Liver (tissue), 9 donors: ENCODE data around the gene CDC7. TPM values are rescaled to one million over a fixed set of nuclear protein-coding genes. Genes with fewer than 3 reads are reported as not detected.

Source experiments
- DNase-seq: peaks from one replicate; pipeline ENCODE4 v3.0.0-alpha.2; 2017; ENCODE audit warnings: low spot score
- H3K27ac ChIP-seq, 2 donors: one replicate each; pipeline ENCODE4 v1.7.0; 2013; ENCODE audit warnings: inconsistent platforms in 2 of 2, low read length in 2 of 2, control low read depth in 1 of 2, low read depth in 1 of 2, mild to moderate bottlenecking in 1 of 2
- H3K27me3 ChIP-seq, 4 donors: one replicate each; pipeline versions ENCODE4 v1.6.1 to v1.7.0; 2013; ENCODE audit warnings: low read length in 3 of 4, inconsistent platforms in 1 of 4, mild to moderate bottlenecking in 1 of 4, moderate library complexity in 1 of 4; ENCODE audit not compliant: control insufficient read depth in 4 of 4, insufficient read depth in 4 of 4
- H3K36me3 ChIP-seq, 4 donors: one replicate each; pipeline versions ENCODE4 v1.6.1 to v1.7.0; 2013; ENCODE audit warnings: low read length in 3 of 4, mild to moderate bottlenecking in 3 of 4, low read depth in 1 of 4, moderate library complexity in 1 of 4; ENCODE audit not compliant: control insufficient read depth in 4 of 4, insufficient read depth in 3 of 4
- H3K4me1 ChIP-seq, 4 donors: one replicate each; pipeline versions ENCODE4 v1.6.1 to v1.7.0; 2013; ENCODE audit warnings: low read length in 3 of 4, mild to moderate bottlenecking in 3 of 4, moderate library complexity in 1 of 4; ENCODE audit not compliant: control insufficient read depth in 4 of 4, insufficient read depth in 4 of 4
- H3K4me3 ChIP-seq, 3 donors: one replicate each; pipeline versions ENCODE4 v1.6.1 to v1.7.0; 2013; ENCODE audit warnings: low read length in 3 of 3, control low read depth in 1 of 3, low read depth in 1 of 3, mild to moderate bottlenecking in 1 of 3
- H3K9ac ChIP-seq, 2 donors: one replicate each; pipeline ENCODE4 v1.7.0; 2013; ENCODE audit warnings: low read length in 2 of 2, mild to moderate bottlenecking in 2 of 2, moderate library complexity in 2 of 2, control low read depth in 1 of 2, low read depth in 1 of 2
- H3K9me3 ChIP-seq, 4 donors: one replicate each; pipeline versions ENCODE4 v1.6.1 to v1.7.0; 2013; ENCODE audit warnings: low read length in 3 of 4; ENCODE audit not compliant: control insufficient read depth in 4 of 4
- EGR1 ChIP-seq, 2 donors: IDR thresholded peaks; 2 replicates each; pipeline ENCODE4 v1.6.1; 2016 to 2018; ENCODE audit warnings: antibody characterized with exemption in 2 of 2, low read depth in 2 of 2
- FOXA1 ChIP-seq: IDR thresholded peaks from 2 replicates; pipeline ENCODE4 v1.6.1; 2016; ENCODE audit warnings: antibody characterized with exemption
- FOXA2 ChIP-seq: IDR thresholded peaks from 2 replicates; pipeline ENCODE4 v1.6.1; 2016; ENCODE audit warnings: antibody characterized with exemption
- GABPA ChIP-seq, 2 donors: IDR thresholded peaks in 1 of 2; conservative IDR thresholded peaks in 1 of 2; 2 replicates each; pipeline ENCODE4 v1.6.1; 2016; ENCODE audit warnings: antibody characterized with exemption in 2 of 2, mild to moderate bottlenecking in 1 of 2, moderate library complexity in 1 of 2
- HNF4A ChIP-seq, 2 donors: conservative IDR thresholded peaks; 2 replicates each; pipeline ENCODE4 v1.6.1; 2016; ENCODE audit warnings: antibody characterized with exemption in 2 of 2, mild to moderate bottlenecking in 2 of 2
- HNF4G ChIP-seq: IDR thresholded peaks from 2 replicates; pipeline ENCODE4 v1.6.1; 2016; ENCODE audit warnings: antibody characterized with exemption
- JUND ChIP-seq, 2 donors: IDR thresholded peaks; 2 replicates each; pipeline ENCODE4 v1.6.1; 2016; ENCODE audit warnings: antibody characterized with exemption in 2 of 2
- NR2F2 ChIP-seq: IDR thresholded peaks from 2 replicates; pipeline ENCODE4 v1.6.1; 2016; ENCODE audit warnings: antibody characterized with exemption
- RAD21 ChIP-seq, 2 donors: IDR thresholded peaks; 2 replicates each; pipeline ENCODE4 v1.6.1; 2016; ENCODE audit warnings: antibody characterized with exemption in 2 of 2, mild to moderate bottlenecking in 2 of 2
- RXRA ChIP-seq, 2 donors: IDR thresholded peaks; 2 replicates each; pipeline ENCODE4 v1.6.1; 2017 to 2018; ENCODE audit warnings: antibody characterized with exemption in 2 of 2, mild to moderate bottlenecking in 1 of 2
- SP1 ChIP-seq: IDR thresholded peaks from 2 replicates; pipeline ENCODE4 v1.6.1; 2018; ENCODE audit warnings: antibody characterized with exemption, mild to moderate bottlenecking
- TAF1 ChIP-seq: conservative IDR thresholded peaks from 2 replicates; pipeline ENCODE4 v1.6.1; 2016; ENCODE audit warnings: antibody characterized with exemption, mild to moderate bottlenecking
- YY1 ChIP-seq: IDR thresholded peaks from 2 replicates; pipeline ENCODE4 v1.6.1; 2016; ENCODE audit warnings: antibody characterized with exemption, mild to moderate bottlenecking
- WGBS: extraction: QIAGEN DNeasy Blood & Tissue Kit; methylation state at CpG from one replicate; pipeline ENCODE4 v1.1.7; 2013; 5-methylcytosine and 5-hydroxymethylcytosine counted together
- polyA plus RNA-seq, 2 donors: library from polyadenylated mRNA; stranded (reverse) in 1 of 2; unstranded in 1 of 2; fragments of 200-250 nt in 1 of 2; fragments of >200 nt in 1 of 2; fragmentation: Nextera tagmentation in 1 of 2; extraction: Ambion mirVana in 1 of 2; gene quantifications; one replicate each; pipeline versions ENCODE4 v1.2.1 to v1.2.3, GENCODE V29; 2013 to 2015
- total RNA-seq, 2 donors: library from RNA; depleted of rRNA; stranded (reverse); fragments of >200 nt; gene quantifications; one replicate each; pipeline ENCODE4 v1.2.3, GENCODE V29; 2014
- TF ChIP-seq, protein P1 (sequence below): fragments of 150-350 bp; IDR thresholded peaks from 2 replicates; pipeline ENCODE4 v1.5.1; 2017; ENCODE audit warnings: improper control_type of control experiment, low read depth, low read length; ENCODE audit not compliant: missing input control
- TF ChIP-seq, protein P2 (sequence below): IDR thresholded peaks from 2 replicates; pipeline ENCODE4 v1.6.1; 2016; ENCODE audit warnings: antibody characterized with exemption, mild to moderate bottlenecking
- TF ChIP-seq, protein P3 (sequence below): IDR thresholded peaks from 2 replicates; pipeline ENCODE4 v1.6.1; 2016; ENCODE audit warnings: antibody characterized with exemption
- TF ChIP-seq, protein P4 (sequence below): IDR thresholded peaks from 2 replicates; pipeline ENCODE4 v1.6.1; 2016; ENCODE audit warnings: antibody characterized with exemption
- TF ChIP-seq, protein P5 (sequence below): IDR thresholded peaks from 2 replicates; pipeline ENCODE4 v1.6.1; 2016; ENCODE audit warnings: antibody characterized with exemption
- donor health status: healthy.
- donor health status: healthy.
- donor health status: healthy.
- donor health status: healthy.
- donor health status: healthy.

The CDC7 gene
- total and polyA plus RNA-seq, 4 donors = 0.43 to 15.0 (median 0.61) TPM

DNA sequence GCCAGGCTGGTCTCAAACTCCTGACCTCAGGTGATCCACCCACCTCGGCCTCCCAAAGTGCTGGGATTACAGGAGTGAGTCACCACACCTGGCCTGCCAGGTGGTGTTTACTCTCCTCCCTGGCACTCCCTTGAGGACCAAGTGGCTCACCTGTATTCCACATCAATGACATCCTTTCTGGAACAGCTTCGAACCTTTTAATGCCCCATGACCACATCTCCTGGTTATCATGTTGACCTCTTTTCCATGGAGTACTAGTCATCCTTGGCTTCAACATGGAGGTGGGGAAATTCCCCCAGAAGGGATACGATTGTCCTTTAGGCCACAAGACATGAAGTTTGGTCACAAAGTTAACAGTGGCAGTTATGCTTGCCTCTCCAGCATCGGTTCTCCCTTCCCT lies 66.9 kb downstream of the CDC7 start:
- Histone ChIP-seq H3K27me3 (no peaks in the 10 kb centered on the region), H3K27ac (no peak overlapping the region), H3K36me3 (peaks cover 0 to 2% (median 0%) of the 10 kb centered on the region in 4 donors), H3K4me3 (no peak overlapping the region), H3K9me3 (no peaks in the 10 kb centered on the region), H3K4me1 (peaks cover 0 to 3% (median 1%) of the 10 kb centered on the region in 4 donors), H3K9ac (no peak overlapping the region)
- 87% methylated on average over 4 of the region's 4 CpGs for WGBS
- DNase-seq = no peak
- TF ChIP-seq YY1 = no peak
- no peak for TF ChIP-seq RAD21 (IDR thresholded peaks at IDR 0.05)
- TF ChIP-seq JUND (IDR thresholded peaks at IDR 0.05) = no peak
- TF ChIP-seq, protein P1, sequence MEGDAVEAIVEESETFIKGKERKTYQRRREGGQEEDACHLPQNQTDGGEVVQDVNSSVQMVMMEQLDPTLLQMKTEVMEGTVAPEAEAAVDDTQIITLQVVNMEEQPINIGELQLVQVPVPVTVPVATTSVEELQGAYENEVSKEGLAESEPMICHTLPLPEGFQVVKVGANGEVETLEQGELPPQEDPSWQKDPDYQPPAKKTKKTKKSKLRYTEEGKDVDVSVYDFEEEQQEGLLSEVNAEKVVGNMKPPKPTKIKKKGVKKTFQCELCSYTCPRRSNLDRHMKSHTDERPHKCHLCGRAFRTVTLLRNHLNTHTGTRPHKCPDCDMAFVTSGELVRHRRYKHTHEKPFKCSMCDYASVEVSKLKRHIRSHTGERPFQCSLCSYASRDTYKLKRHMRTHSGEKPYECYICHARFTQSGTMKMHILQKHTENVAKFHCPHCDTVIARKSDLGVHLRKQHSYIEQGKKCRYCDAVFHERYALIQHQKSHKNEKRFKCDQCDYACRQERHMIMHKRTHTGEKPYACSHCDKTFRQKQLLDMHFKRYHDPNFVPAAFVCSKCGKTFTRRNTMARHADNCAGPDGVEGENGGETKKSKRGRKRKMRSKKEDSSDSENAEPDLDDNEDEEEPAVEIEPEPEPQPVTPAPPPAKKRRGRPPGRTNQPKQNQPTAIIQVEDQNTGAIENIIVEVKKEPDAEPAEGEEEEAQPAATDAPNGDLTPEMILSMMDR = no peak
- TF ChIP-seq RXRA (IDR thresholded peaks at IDR 0.05) = no peak
- no peak for TF ChIP-seq EGR1 (IDR thresholded peaks at IDR 0.05; ENCODE audit: low read depth in 2 of 2)
- TF ChIP-seq, protein P2, sequence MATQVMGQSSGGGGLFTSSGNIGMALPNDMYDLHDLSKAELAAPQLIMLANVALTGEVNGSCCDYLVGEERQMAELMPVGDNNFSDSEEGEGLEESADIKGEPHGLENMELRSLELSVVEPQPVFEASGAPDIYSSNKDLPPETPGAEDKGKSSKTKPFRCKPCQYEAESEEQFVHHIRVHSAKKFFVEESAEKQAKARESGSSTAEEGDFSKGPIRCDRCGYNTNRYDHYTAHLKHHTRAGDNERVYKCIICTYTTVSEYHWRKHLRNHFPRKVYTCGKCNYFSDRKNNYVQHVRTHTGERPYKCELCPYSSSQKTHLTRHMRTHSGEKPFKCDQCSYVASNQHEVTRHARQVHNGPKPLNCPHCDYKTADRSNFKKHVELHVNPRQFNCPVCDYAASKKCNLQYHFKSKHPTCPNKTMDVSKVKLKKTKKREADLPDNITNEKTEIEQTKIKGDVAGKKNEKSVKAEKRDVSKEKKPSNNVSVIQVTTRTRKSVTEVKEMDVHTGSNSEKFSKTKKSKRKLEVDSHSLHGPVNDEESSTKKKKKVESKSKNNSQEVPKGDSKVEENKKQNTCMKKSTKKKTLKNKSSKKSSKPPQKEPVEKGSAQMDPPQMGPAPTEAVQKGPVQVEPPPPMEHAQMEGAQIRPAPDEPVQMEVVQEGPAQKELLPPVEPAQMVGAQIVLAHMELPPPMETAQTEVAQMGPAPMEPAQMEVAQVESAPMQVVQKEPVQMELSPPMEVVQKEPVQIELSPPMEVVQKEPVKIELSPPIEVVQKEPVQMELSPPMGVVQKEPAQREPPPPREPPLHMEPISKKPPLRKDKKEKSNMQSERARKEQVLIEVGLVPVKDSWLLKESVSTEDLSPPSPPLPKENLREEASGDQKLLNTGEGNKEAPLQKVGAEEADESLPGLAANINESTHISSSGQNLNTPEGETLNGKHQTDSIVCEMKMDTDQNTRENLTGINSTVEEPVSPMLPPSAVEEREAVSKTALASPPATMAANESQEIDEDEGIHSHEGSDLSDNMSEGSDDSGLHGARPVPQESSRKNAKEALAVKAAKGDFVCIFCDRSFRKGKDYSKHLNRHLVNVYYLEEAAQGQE = no peak
- no peak for TF ChIP-seq FOXA1
- TF ChIP-seq, protein P3, sequence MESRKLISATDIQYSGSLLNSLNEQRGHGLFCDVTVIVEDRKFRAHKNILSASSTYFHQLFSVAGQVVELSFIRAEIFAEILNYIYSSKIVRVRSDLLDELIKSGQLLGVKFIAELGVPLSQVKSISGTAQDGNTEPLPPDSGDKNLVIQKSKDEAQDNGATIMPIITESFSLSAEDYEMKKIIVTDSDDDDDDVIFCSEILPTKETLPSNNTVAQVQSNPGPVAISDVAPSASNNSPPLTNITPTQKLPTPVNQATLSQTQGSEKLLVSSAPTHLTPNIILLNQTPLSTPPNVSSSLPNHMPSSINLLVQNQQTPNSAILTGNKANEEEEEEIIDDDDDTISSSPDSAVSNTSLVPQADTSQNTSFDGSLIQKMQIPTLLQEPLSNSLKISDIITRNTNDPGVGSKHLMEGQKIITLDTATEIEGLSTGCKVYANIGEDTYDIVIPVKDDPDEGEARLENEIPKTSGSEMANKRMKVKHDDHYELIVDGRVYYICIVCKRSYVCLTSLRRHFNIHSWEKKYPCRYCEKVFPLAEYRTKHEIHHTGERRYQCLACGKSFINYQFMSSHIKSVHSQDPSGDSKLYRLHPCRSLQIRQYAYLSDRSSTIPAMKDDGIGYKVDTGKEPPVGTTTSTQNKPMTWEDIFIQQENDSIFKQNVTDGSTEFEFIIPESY = no peak
- TF ChIP-seq HNF4G = no peak
- no peak for TF ChIP-seq FOXA2
- TF ChIP-seq, protein P4, sequence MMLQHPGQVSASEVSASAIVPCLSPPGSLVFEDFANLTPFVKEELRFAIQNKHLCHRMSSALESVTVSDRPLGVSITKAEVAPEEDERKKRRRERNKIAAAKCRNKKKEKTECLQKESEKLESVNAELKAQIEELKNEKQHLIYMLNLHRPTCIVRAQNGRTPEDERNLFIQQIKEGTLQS = no peak
- TF ChIP-seq, protein P5, sequence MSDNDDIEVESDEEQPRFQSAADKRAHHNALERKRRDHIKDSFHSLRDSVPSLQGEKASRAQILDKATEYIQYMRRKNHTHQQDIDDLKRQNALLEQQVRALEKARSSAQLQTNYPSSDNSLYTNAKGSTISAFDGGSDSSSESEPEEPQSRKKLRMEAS = no peak
- TF ChIP-seq HNF4A (conservative IDR thresholded peaks at IDR 0.05) = no peak
- no peak for TF ChIP-seq SP1
- no peak for TF ChIP-seq NR2F2
- no peak for TF ChIP-seq GABPA (IDR thresholded peaks at IDR 0.05 in 1 of 2, conservative IDR thresholded peaks at IDR 0.05 in 1 of 2)
- TF ChIP-seq TAF1 = no peak
